ENCODE data around the gene GOLGA1.
A peak's percentile ranks its signal among the peaks of the same experiment; 100 is the strongest.

GOLGA1 gene

GRCh38 chr9:124934290-124934689, 6.6 kb downstream of the GOLGA1 start:
- no peak for DNase-seq

- no peak for DNase-seq
These were observed 8.6 kb downstream of the GOLGA1 start for GRCh38 chr9:124932333-124932732.

GRCh38 chr9:124929464-124929863, 11.4 kb downstream of the GOLGA1 start:
- DNase-seq, result no peak

- DNase-seq, result peak; percentile 17
These were observed 12.8 kb downstream of the GOLGA1 start for GRCh38 chr9:124928116-124928515.

GRCh38 chr9:124920394-124920793, 20.5 kb downstream of the GOLGA1 start:
- peak; percentile 73 for DNase-seq

GRCh38 chr9:124914753-124915405, 26.0 kb downstream of the GOLGA1 start:
- DNase-seq, result no peak

GRCh38 chr9:124913378-124913777, 27.5 kb downstream of the GOLGA1 start:
- no peak for DNase-seq

- no peak for DNase-seq
These were observed 29.1 kb downstream of the GOLGA1 start for GRCh38 chr9:124911766-124912165.

GRCh38 chr9:124908098-124908497, 32.8 kb downstream of the GOLGA1 start:
- no peak for DNase-seq

- DNase-seq, result no peak
These were observed 33.9 kb downstream of the GOLGA1 start for GRCh38 chr9:124906966-124907365.

GRCh38 chr9:124899845-124900244, 41.0 kb downstream of the GOLGA1 start:
- DNase-seq, result no peak

GRCh38 chr9:124897570-124898460, 43.1 kb downstream of the GOLGA1 start:
- no peak for DNase-seq

- DNase-seq, result peak; percentile 4
These were observed 46.1 kb downstream of the GOLGA1 start for GRCh38 chr9:124894741-124895170.

GRCh38 chr9:124894035-124894740, 46.7 kb downstream of the GOLGA1 start:
- DNase-seq, result no peak

GRCh38 chr9:124890179-124890578, 50.7 kb downstream of the GOLGA1 start:
- no peak for DNase-seq

GRCh38 chr9:124889006-124889405, 51.9 kb downstream of the GOLGA1 start:
- no peak for DNase-seq

GRCh38 chr9:124887832-124888231, 53.1 kb downstream of the GOLGA1 start:
- no peak for DNase-seq

- DNase-seq, result no peak
These were observed 53.9 kb downstream of the GOLGA1 start for GRCh38 chr9:124886866-124887492.

- DNase-seq, result no peak
These were observed 54.4 kb downstream of the GOLGA1 start for GRCh38 chr9:124886461-124886860.

GRCh38 chr9:124885551-124885950, 55.3 kb downstream of the GOLGA1 start:
- no peak for DNase-seq

- no peak for DNase-seq
These were observed 56.5 kb downstream of the GOLGA1 start for GRCh38 chr9:124884376-124884775.

- no peak for DNase-seq
These were observed 58.7 kb downstream of the GOLGA1 start for GRCh38 chr9:124882231-124882630.

GRCh38 chr9:124881138-124881743, 59.6 kb downstream of the GOLGA1 start:
- no peak for DNase-seq

All from NCI-H2029 (cell line).